ENCODE data around the gene SPAG17. TPM values are rescaled to one million over a fixed set of nuclear protein-coding genes. Genes with fewer than 3 reads are reported as not detected.

The SPAG17 gene
- total and polyA plus RNA-seq, 2 of the 4 experiments (the other 2 are of a cell fraction) = 0.10 TPM; not detected in 1

GRCh38 chr1:118183586-118183985 is 1.4 kb downstream of the SPAG17 start:
- H3K9me3 ChIP-seq (ENCODE audit: control insufficient read depth, insufficient read depth, low read length) = no peaks in the 10 kb centered on the region
- H3K18ac ChIP-seq (ENCODE audit: low read depth, low read length) = no peak overlapping the region
- ChIA-PET POLR2A (ENCODE audit: unreplicated experiment) (no interaction called here), CTCF (no interaction called here)
- H4K5ac ChIP-seq (ENCODE audit: low read depth, low read length) = no peak overlapping the region
- H2BK20ac ChIP-seq (ENCODE audit: low read depth, low read length) = no peak overlapping the region
- no peaks in the 10 kb centered on the region for H3K79me1 ChIP-seq (ENCODE audit: low read depth in 1 of 2, low read length in 2 of 2)
- no peak overlapping the region for H3K4me3 ChIP-seq (ENCODE audit: insufficient read depth, low read depth, low read length)
- H3K56ac ChIP-seq (ENCODE audit: extremely low read depth, insufficient read depth, low read length) = no peak overlapping the region
- no peak overlapping the region for H3K23ac ChIP-seq (ENCODE audit: low read depth, low read length)
- H3K4me1 ChIP-seq (ENCODE audit: control insufficient read depth, insufficient read depth, low read length) = no peaks in the 10 kb centered on the region
- H3K27ac ChIP-seq (ENCODE audit: insufficient read depth, low read length) = no peak overlapping the region
- no peak overlapping the region for H2BK120ac ChIP-seq (ENCODE audit: low read depth, low read length)
- no peak overlapping the region for H3K4me2 ChIP-seq (ENCODE audit: low read depth, low read length)
- no peak overlapping the region for H4K91ac ChIP-seq (ENCODE audit: insufficient read depth, low read depth, low read length)
- H3K9me1 ChIP-seq (ENCODE audit: insufficient read depth, low read length) = no peaks in the 10 kb centered on the region
- TF ChIP-seq SMC3 (IDR thresholded peaks at IDR 0.05; ENCODE audit: low read depth, low read length) (no peak), CTCF (conservative IDR thresholded peaks at IDR 0.05; ENCODE audit: low read depth, low read length) (no peak), RCOR1 (IDR thresholded peaks at IDR 0.05; ENCODE audit: insufficient replicate concordance, low read length) (no peak)
- no peak overlapping the region for H2AFZ ChIP-seq (replicated peaks; ENCODE audit: low read length, poor library complexity)
- H2AK9ac ChIP-seq (replicated peaks; ENCODE audit: low read depth, low read length, poor library complexity) = no peak overlapping the region
- no peak overlapping the region for H4K8ac ChIP-seq (ENCODE audit: low read depth in 2 of 2, low read length in 2 of 2)
- H3K4ac ChIP-seq (ENCODE audit: low read depth, low read length) = no peak overlapping the region
- H3K9ac ChIP-seq (ENCODE audit: low read depth, low read length) = no peak overlapping the region
- H2BK15ac ChIP-seq (ENCODE audit: low read depth, low read length) = no peak overlapping the region
- WGBS, 2 experiments (ENCODE audit: extremely low coverage in 2 of 2, insufficient read length in 1 of 2) = no CpG with 5 or more reads among the region's 2 CpGs
- no peaks in the 10 kb centered on the region for H4K20me1 ChIP-seq (ENCODE audit: insufficient read depth, low read length)
- H3K14ac ChIP-seq (replicated peaks; ENCODE audit: low read depth, low read length) = no peak overlapping the region
- ATAC-seq (ENCODE audit: low read depth) = no peak
- DNase-seq = no peak
- no peaks in the 10 kb centered on the region for H3K36me3 ChIP-seq (ENCODE audit: control insufficient read depth, insufficient read depth, low read length)
- no peaks in the 10 kb centered on the region for H3K27me3 ChIP-seq (ENCODE audit: control insufficient read depth, insufficient read depth, low read length)
- BruUV-seq (replicated peaks) = no TSS peak
- H2BK5ac ChIP-seq (ENCODE audit: low read depth, low read length, poor library complexity, severe bottlenecking) = no peak overlapping the region
- no peak overlapping the region for H2AK5ac ChIP-seq (ENCODE audit: low read depth, low read length)
- intact Hi-C loops (cut with micrococcal nuclease) = no loop called here
- dilution Hi-C loops (cut with HindIII; ENCODE audit: low sequenced_read_pairs, unreplicated experiment) = no loop called here
- in situ Hi-C loops (cut with MboI; ENCODE audit: low sequenced_read_pairs) = no loop called here

All from IMR-90 (cell line).